Measurements from ENCODE around the gene ADGRF3. TPM values are rescaled to one million over a fixed set of nuclear protein-coding genes. Genes with fewer than 3 reads are reported as not detected.
"Not testable (repeated sequence)": the region's sequence is repeated elsewhere in the genome, so short reads cannot be mapped to it uniquely, and the experiment has no call there.

The ADGRF3 gene
- polyA plus RNA-seq, 3 donors: 0.10 to 0.22 TPM; not detected in 1

- WGBS, 3 donors: 79 to 97% (median 85%) methylated on average over 4 of the region's 4 CpGs
- no peak overlapping the region for H3K27ac ChIP-seq (ENCODE audit: low read depth, low read length)
Observed at GRCh38 chr2:26268213-26268612, 78.4 kb downstream of the ADGRF3 start.

GRCh38 chr2:26258836-26259235 lies 87.8 kb downstream of the ADGRF3 start:
- WGBS, 3 donors: 84 to 94% (median 89%) methylated on average over 8 of the region's 8 CpGs
- H3K27ac ChIP-seq (ENCODE audit: low read depth, low read length): not testable (repeated sequence)

Other genes with a start within 250 kb of the ADGRF3 start
- gene GAREM2, start 173.7 kb downstream of the ADGRF3 start, polyA plus RNA-seq: 1 to 10 TPM; 1.7 to 3.0 (median 2.2) TPM
- 100 to 1,000 TPM in 1 of 3 donors, 10 to 100 TPM in 2; 67.9 to 176 (median 94.9) TPM for gene HADHA, start 102.2 kb downstream of the ADGRF3 start, polyA plus RNA-seq
- 100 to 1,000 TPM in 1 of 3 donors, 10 to 100 TPM in 2; 60.7 to 177 (median 90.5) TPM for gene HADHB, start 101.8 kb downstream of the ADGRF3 start, polyA plus RNA-seq
- gene SELENOI, start 646 bp downstream of the ADGRF3 start, polyA plus RNA-seq: 1 to 10 TPM; 1.3 to 3.4 (median 2.7) TPM
- gene DRC1, start 55.1 kb upstream of the ADGRF3 start, polyA plus RNA-seq: under 1 TPM in 1 of 3 donors, not detected in 2; 0.10 TPM
- gene OTOF, start 131.3 kb upstream of the ADGRF3 start, polyA plus RNA-seq: under 1 TPM; 0.05 to 0.56 (median 0.19) TPM

Data from adipose tissue (tissue), 3 donors.